ENCODE results near the gene TBC1D9.
"Not testable (repeated sequence)": the region's sequence is repeated elsewhere in the genome, so short reads cannot be mapped to it uniquely, and the experiment has no call there.

The TBC1D9 gene

DNA sequence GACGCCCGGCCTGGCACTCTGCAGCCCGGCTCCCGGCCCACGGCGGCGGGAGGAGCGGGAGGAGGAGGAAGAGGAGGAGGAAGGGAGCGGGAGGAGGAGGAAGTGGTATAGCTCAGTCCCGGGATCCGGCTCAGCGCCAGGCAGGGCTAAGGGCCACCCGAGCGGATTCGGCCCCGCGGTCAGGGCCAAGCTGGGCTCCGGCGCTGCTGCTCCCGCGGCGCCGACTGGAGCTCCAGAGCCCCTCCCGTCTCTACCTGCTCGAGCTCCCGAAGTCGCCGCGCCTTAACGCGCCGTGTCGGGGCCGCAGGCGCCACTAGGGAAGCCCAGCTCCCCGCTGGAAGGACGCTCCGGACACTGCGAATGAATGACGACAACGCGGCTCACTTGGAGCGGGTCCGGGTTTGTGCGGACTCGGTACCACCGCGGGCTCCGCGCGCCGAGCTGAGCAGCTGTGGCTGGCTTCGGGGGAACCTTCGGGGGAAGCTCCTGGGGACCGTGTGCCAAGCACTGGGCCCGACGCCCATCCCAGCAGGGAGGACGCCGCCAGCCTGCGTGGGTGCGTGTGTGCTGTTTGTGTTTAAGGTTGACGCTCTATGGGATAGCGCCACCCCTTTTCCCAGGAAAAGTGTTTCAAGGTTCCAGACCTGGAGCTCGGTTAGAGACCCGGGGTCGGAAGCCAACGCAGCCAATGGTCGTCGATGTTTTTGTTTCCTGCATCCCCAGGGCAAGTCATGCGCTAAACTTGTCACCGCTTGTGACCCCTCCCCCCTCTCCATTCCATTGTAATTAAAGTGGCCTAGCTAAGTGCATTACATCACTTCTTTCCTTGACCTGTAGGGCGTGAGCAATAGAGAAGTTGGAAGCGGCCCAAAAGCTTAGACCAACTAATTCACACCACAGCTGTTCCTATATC lies at the start of gene TBC1D9:
TBC1D9 (minus strand) TSS at position 67 of the 913 bp plus-strand sequence. CDS start 340 bp downstream, outside the sequence.
- peak; percentile 28 to 57 for DNase-seq

- no peak for DNase-seq
Observed at GRCh38 chr4:140805293-140805692, 49.1 kb upstream of the TBC1D9 start.

DNA sequence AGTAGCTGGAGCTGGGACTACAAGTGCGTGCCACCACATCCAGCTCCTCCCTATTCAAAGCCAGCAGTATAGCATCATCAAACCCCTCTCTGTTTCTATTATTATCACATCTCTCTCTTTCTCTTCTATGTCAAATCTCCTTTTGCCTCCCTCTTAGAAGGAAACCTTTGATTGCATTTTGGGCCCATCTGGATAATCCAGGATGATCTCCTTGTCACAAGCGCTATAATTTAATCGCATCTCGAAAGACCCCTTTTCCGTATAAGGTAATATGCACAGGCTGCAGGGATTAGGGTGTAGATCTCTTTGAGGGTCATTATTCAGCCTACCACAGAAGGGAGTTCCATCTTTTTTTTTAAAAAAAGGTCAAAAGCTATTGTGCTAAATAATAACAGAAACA lies 46.4 kb upstream of the TBC1D9 start:
- no peak for DNase-seq

GRCh38 chr4:140800666-140801065 lies 44.5 kb upstream of the TBC1D9 start:
- DNase-seq, result no peak

GRCh38 chr4:140799686-140800225 lies 43.6 kb upstream of the TBC1D9 start:
- no peak for DNase-seq

- no peak for DNase-seq
Observed at GRCh38 chr4:140793291-140793690, 37.1 kb upstream of the TBC1D9 start.

DNA sequence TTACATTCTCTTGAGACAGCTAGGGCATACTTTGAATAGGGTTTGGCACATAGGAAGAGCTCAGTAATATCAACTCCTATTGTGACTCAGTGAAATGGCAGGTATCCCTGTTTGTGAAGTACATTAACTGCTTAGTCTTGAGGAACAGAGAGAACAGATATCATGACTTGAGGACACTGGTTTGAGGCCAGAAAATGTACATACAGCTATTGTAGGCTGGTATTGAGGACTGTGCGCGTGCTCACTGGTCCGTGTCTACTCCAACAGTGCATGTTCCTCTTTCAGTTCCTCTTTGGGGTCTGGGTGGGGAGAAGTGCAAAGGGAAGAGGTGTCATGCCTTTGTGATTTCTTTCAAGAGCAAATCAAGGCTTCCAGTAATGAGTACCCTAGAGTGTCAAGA lies 34.6 kb upstream of the TBC1D9 start:
- no peak for DNase-seq

DNA sequence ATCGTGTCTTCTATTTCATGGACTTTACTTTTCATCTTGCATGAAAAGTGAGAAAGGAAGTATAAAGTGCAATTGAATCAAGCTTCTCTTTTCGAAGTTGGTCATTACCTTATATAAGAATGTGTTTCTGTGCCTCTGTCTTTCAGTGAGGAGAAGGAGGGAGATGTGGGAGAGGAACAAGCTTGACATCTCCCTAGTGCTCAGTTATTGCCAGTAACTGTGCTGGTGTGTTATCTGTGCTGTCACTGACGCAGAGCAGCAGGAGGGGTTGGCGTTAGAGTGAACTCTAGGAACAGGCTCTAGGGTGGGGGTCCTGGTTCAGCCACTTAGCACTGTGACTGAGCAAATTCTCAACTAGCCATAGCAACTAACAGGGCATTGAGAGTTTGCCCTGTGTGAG lies 34.0 kb upstream of the TBC1D9 start:
- no peak for DNase-seq

- DNase-seq, result no peak
Observed at GRCh38 chr4:140789759-140790158, 33.6 kb upstream of the TBC1D9 start.

- DNase-seq, result not testable (repeated sequence)
Observed at GRCh38 chr4:140782787-140783186, 26.6 kb upstream of the TBC1D9 start.

DNA sequence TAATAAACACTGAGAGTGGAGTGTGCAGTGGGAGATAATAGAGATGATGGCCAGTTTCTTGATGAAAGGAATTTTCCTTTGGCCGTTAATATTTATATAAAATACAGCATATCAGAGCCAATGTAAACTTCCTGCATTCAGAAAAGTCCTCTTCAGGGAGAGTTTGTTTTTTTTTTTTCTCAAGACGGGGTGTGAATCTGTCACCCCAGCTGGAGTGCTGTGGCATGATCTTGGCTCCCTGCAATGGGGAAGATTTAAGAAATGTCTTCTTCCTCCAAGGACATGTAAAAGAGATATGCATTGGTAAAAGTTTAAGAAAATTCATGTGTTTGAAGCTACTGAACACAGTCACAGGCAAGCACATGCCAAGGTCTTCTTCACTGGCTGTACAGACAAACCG lies 25.4 kb upstream of the TBC1D9 start:
- DNase-seq, result no peak

GRCh38 chr4:140777894-140778293 lies 21.7 kb upstream of the TBC1D9 start:
- DNase-seq, result no peak

- no peak for DNase-seq
Observed at GRCh38 chr4:140777386-140777785, 21.2 kb upstream of the TBC1D9 start.

DNA sequence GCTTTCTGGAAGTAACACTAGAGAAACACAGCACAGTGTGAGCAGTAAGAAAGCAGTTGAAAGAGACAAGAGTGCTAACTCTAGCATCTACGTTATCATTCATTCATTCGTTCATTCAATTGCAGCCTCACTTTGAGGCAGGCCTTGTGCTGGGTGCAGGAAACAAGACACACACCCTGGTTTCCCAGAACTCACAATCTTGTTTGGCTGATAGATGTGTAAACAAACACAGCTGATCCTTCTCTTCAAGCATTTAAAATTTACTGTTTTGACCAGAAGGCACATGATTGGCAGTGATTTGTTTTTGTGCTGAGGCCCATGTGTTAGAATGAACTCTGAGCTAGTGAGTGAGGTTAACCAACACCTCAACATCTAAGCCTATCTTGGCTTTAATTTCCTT lies 20.4 kb upstream of the TBC1D9 start:
- DNase-seq, result no peak

DNA sequence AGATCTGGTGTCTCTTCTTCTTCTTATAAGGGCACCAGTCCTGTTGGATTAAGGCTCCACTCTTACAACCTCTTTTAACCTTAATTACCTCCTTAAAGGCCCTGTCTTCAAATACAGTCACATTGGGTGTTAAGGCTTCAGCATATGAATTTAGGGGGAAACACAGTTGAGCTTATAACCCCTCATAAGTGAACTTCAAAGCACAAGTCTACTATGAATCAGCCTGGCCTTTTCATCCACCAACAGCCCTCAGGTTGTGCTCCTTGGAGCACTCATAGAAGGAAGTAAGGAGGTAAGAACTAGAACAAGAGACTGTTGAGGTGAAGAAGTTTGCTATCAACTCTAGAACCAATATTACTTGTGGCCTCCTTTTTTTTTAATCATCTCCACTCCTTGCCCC lies 18.8 kb upstream of the TBC1D9 start:
- DNase-seq, result no peak

DNA sequence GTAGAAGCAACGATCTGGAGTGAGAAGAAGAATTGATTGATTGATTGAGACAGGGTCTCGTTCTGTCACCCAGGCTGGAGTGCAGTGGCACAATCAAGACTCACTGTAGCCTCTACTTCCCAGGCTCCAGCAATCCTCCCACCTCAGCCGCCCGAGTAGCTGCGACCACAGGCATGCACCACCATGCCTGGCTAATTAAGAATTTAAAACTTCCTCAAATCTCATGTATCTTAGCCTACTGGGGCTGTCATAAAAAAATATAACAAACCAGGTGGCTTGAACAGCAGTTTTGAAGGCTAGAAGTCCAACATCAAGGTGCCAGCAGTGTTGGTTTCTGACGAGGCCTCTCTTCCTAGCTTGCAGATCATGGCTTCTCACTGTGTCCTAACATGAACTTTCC lies 18.3 kb upstream of the TBC1D9 start:
- DNase-seq, result no peak

DNA sequence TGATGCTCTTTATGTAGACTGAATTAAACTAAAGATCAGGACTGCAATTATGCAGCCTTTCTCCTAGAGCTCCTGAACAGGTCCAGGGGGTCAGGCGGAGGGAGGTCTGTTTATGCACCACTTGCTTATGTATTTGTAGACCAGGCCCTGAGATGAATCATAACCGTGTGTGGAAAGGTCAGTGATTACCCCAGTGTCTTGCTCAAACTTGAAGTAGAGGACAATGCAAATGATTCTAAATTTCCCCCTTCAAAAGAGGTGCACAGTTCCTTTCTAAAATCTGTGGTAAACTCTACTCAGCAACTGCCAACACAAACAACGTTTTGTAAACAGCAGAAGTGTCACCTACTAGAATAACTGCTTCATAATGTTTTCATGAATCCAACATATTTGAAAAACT lies 13.0 kb upstream of the TBC1D9 start:
- no peak for DNase-seq

DNA sequence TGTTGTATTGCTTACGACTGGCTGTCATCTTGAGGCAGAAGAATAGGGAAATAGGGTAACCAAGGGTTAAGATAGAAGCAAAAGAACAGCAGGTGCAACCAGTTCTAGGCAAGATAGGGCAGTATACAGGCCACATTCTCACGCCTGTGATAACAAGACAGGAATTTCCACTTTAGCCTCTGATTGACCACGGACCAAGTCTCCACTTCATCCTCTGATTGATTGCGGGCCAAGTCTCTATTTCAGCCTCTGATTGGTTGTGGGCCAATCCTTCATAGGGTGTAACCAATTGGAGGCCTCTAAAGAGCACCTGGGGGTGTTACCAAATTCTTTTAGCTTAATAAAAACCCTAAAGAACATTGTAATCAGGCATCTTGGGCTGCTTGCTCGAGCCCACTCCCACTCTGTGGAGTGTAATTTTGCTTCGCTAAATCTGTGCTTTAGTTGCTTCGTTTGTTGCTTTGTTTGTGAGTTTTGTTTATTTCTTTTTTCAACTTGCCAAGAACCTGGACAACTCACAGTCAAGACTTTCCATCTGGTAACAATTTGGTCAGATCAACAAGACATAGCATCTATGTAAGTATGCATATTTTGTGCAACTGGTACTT lies 8.7 kb upstream of the TBC1D9 start:
- DNase-seq, result no peak

DNA sequence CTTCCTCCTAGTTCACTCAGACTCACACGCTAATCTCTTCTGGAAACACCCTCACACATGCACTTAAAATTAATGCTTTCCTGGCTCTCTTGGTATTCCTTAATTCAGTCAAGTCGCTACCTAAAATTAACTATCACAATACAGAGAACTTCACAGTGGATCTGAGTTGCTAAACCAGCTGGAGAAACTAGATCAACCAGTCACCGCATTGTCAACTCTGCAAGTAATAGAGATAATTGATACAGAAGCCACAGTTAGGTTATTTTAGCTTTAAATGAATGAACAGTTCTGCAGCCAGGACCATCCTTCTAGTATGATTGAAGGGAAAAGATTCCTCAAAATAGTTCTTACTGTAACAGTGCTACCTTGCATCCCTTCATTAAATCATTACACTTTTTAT lies 6.0 kb upstream of the TBC1D9 start:
- DNase-seq, result no peak

DNA sequence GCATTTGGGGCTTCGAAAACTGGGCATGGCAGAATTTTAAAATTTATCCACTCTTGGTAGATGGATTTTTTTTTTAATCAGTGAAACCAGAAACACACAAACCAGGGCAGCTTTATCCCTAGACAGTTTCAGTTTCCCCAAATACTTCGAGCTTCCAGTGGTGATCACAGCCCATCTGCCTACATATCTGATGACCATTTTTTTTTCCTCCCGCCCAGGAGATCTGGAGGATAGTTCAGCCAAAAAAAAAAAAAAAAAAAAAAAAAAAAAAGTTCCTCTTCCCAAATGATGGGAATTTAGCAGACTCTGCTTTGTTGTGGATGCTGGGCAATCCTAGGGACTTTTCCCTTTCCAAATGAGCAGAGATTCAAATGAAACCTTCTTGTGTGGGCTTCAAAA lies 1.0 kb upstream of the TBC1D9 start:
- no peak for DNase-seq

DNA sequence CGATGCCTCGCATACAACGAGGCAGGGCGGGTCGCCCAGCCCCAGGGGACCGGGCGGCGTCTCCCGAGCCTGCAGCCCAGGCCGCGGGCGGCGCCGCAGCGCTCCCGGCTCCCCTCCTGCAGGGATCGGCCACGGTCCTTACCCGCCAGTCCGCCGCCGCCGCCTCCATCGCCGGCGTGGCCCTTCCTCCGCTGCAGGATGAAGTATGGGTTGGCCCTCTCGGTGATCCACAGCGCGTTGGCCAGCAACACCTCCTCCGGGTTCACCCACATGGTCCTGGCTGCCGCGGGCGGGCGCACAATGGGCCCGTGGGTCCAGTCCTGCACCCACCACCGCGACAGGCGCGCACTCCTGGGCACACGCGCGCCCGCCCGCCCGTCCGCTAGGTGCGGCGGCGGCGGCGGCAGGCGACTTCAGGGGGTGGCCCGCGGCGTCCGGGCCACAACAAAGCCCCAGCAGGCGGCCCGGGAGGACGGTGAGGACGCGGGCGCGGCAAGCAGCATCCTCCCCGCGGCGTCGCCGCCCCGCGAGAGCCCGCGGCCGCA lies 339 bp downstream of the TBC1D9 start:
- peak; percentile 7 to 39 for DNase-seq

GRCh38 chr4:140754918-140755773 lies 1.0 kb downstream of the TBC1D9 start:
- no peak for DNase-seq

DNA sequence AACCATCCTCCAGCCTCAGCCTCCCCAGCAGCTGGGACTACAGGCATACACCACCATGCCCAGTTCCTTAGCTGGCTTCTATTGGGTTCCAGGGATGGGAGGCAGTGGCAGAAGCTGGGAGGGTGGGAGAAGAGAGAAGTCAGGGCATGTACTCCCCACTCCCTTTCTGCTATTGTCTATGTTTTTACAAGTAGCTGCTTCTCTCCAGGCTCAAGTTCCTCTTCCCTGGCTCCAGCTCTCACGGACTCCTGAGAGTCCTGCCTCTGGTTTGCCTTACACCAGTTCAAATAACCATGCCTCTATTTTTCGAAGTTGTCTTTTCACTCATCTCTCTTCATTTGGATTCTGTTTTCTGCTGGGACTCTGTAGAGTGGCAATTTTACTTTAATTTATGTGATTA lies 2.9 kb downstream of the TBC1D9 start:
- DNase-seq, result no peak
